ENCODE data around the gene DIPK1A.

GRCh38 chr1:93007941-93008577 is 46.8 kb upstream of the DIPK1A start:
- TF ChIP-seq USF2 (IDR thresholded peaks at IDR 0.05) (no peak), CTCF (IDR thresholded peaks at IDR 0.05) (no peak), NR3C1 (IDR thresholded peaks at IDR 0.05) (no peak), EHMT2 (IDR thresholded peaks at IDR 0.05; ENCODE audit: low read depth) (no peak)
